Measurements from ENCODE around the gene HCN4. TPM values are rescaled to one million over a fixed set of nuclear protein-coding genes. Genes with fewer than 3 reads are reported as not detected.

Gene HCN4
- total RNA-seq, 1 experiment from 2014 or later = 10.5 TPM

DNA sequence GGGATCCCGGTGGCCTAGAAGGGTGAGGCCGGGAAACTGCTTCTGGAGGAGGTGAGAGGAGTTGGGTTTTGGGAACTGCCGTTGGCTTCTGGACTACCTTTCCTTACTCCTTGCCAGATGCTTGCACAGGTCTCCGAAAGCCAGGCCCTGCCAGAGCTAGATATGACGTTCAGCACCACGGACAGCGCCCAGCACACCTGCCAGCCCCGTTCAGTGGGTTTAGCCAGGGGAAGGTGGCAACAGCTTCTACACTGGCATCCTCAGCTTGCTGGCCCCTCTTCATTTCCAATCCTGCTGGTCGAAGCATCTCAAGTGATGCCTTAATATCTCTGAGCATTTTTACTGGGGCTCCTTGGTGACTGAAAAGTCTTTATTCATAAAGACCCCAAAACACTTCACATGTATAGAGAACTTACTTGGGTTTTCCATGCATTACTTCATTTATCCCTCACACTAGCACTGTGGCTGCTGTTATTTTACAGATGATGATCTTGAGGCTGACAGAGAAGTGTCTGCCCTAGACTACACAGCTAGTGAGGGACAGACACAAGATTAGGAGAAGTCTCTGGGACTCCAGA lies 21.9 kb downstream of the HCN4 start (continued):
- TF ChIP-seq, protein P1, sequence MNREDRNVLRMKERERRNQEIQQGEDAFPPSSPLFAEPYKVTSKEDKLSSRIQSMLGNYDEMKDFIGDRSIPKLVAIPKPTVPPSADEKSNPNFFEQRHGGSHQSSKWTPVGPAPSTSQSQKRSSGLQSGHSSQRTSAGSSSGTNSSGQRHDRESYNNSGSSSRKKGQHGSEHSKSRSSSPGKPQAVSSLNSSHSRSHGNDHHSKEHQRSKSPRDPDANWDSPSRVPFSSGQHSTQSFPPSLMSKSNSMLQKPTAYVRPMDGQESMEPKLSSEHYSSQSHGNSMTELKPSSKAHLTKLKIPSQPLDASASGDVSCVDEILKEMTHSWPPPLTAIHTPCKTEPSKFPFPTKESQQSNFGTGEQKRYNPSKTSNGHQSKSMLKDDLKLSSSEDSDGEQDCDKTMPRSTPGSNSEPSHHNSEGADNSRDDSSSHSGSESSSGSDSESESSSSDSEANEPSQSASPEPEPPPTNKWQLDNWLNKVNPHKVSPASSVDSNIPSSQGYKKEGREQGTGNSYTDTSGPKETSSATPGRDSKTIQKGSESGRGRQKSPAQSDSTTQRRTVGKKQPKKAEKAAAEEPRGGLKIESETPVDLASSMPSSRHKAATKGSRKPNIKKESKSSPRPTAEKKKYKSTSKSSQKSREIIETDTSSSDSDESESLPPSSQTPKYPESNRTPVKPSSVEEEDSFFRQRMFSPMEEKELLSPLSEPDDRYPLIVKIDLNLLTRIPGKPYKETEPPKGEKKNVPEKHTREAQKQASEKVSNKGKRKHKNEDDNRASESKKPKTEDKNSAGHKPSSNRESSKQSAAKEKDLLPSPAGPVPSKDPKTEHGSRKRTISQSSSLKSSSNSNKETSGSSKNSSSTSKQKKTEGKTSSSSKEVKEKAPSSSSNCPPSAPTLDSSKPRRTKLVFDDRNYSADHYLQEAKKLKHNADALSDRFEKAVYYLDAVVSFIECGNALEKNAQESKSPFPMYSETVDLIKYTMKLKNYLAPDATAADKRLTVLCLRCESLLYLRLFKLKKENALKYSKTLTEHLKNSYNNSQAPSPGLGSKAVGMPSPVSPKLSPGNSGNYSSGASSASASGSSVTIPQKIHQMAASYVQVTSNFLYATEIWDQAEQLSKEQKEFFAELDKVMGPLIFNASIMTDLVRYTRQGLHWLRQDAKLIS (CRISPR knock-in tag; IDR thresholded peaks at IDR 0.05; ENCODE audit: borderline replicate concordance) = no peak
- TF ChIP-seq, protein P2, sequence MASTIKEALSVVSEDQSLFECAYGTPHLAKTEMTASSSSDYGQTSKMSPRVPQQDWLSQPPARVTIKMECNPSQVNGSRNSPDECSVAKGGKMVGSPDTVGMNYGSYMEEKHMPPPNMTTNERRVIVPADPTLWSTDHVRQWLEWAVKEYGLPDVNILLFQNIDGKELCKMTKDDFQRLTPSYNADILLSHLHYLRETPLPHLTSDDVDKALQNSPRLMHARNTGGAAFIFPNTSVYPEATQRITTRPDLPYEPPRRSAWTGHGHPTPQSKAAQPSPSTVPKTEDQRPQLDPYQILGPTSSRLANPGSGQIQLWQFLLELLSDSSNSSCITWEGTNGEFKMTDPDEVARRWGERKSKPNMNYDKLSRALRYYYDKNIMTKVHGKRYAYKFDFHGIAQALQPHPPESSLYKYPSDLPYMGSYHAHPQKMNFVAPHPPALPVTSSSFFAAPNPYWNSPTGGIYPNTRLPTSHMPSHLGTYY (CRISPR knock-in tag; IDR thresholded peaks at IDR 0.05) = no peak
- TF ChIP-seq CTCF (IDR thresholded peaks at IDR 0.05) (no peak), FOXP1 (CRISPR knock-in tag; IDR thresholded peaks at IDR 0.05; ENCODE audit: borderline replicate concordance) (peak; percentile 91), USF2 (CRISPR knock-in tag; IDR thresholded peaks at IDR 0.05) (no peak)
- TF ChIP-seq, protein P3, sequence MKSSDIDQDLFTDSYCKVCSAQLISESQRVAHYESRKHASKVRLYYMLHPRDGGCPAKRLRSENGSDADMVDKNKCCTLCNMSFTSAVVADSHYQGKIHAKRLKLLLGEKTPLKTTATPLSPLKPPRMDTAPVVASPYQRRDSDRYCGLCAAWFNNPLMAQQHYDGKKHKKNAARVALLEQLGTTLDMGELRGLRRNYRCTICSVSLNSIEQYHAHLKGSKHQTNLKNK (CRISPR knock-in tag; IDR thresholded peaks at IDR 0.05) = no peak

DNA sequence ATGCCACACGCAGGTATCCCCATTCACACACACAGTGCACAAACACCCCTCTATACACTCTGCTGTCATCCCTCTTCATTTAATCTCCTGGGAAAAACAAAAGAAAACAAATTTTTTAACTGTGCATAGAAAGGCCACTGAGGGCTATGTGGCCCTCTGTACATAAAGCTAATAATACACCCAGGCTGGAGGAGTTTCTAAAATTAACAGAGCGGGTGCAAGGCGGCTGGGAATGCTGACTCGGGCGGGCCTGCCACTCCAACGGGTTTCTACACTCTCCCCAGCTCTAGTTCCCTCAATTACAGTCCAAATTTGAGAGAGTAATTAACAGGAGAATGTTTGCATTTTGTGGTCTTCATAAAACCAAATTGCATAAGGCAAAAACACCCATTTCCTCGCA lies 23.1 kb downstream of the HCN4 start:
- H3K36me3 Mint-ChIP-seq = peaks cover 14% of the 10 kb centered on the region
- DNase-seq (ENCODE audit: low spot score) (no peak), ATAC-seq (no peak)
- ChIA-PET CTCF (interaction anchor here (1.5 kb wide), 1 partner anchor 20 kb away, joined by 3 read pairs; no protein-coding TSS in a partner anchor), POLR2A (no interaction called here)
- H3K27me3 Mint-ChIP-seq (ENCODE audit: low read depth) = no peaks in the 10 kb centered on the region
- TF ChIP-seq ZNF281 (CRISPR knock-in tag; IDR thresholded peaks at IDR 0.05) = no peak
- no peak for TF ChIP-seq RORB (CRISPR knock-in tag; IDR thresholded peaks at IDR 0.05)
- TF ChIP-seq, protein P4, sequence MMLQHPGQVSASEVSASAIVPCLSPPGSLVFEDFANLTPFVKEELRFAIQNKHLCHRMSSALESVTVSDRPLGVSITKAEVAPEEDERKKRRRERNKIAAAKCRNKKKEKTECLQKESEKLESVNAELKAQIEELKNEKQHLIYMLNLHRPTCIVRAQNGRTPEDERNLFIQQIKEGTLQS (CRISPR knock-in tag; conservative IDR thresholded peaks at IDR 0.05) = no peak
- peaks cover 9% of the 10 kb centered on the region for H3K9me3 Mint-ChIP-seq
- H3K4me3 Mint-ChIP-seq = no peak overlapping the region
- peaks cover 14% of the 10 kb centered on the region for H3K4me1 Mint-ChIP-seq
- no peak overlapping the region for H3K27ac Mint-ChIP-seq

GRCh38 chr15:73344056-73344455 lies 24.7 kb downstream of the HCN4 start:
- CTCF ChIA-PET = interaction anchor here (0.5 kb wide), 1 partner anchor 70 kb away, joined by 3 read pairs; no protein-coding TSS in a partner anchor
- Mint-ChIP-seq H3K4me1 (peaks cover 13% of the 10 kb centered on the region), H3K36me3 (peaks cover 14% of the 10 kb centered on the region), H3K9me3 (peaks cover 9% of the 10 kb centered on the region), H3K4me3 (no peak overlapping the region), H3K27me3 (ENCODE audit: low read depth) (no peaks in the 10 kb centered on the region), H3K27ac (no peak overlapping the region)
- POLR2A ChIA-PET = interaction anchor here (0.5 to 1.2 kb wide), 2 partner anchors 24 to 164 kb away, joined by 3 read pairs; no protein-coding TSS in a partner anchor
- DNase-seq (ENCODE audit: low spot score) (no peak), ATAC-seq (no peak)
- TF ChIP-seq ESRRA (CRISPR knock-in tag; IDR thresholded peaks at IDR 0.05; ENCODE audit: borderline replicate concordance) (no peak), RORB (CRISPR knock-in tag; IDR thresholded peaks at IDR 0.05) (no peak), SMAD3 (CRISPR knock-in tag; IDR thresholded peaks at IDR 0.05; ENCODE audit: borderline replicate concordance) (no peak), JAZF1 (CRISPR knock-in tag; IDR thresholded peaks at IDR 0.05) (no peak), E2F4 (CRISPR knock-in tag; IDR thresholded peaks at IDR 0.05; ENCODE audit: borderline replicate concordance, low read depth) (no peak)
- TF ChIP-seq, protein P5, sequence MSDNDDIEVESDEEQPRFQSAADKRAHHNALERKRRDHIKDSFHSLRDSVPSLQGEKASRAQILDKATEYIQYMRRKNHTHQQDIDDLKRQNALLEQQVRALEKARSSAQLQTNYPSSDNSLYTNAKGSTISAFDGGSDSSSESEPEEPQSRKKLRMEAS (CRISPR knock-in tag; IDR thresholded peaks at IDR 0.05) = no peak

Data from WTC11 (cell line).